Fibroblast of gingiva (primary cell): ENCODE data around the gene CCDC192.
A peak's percentile ranks its signal among the peaks of the same experiment; 100 is the strongest.

ENCODE experiments used
- DNase-seq: peaks from one replicate; pipeline ENCODE4 v3.0.0-alpha.2; 2011; ENCODE audit warnings: low read depth

CCDC192 gene

DNA sequence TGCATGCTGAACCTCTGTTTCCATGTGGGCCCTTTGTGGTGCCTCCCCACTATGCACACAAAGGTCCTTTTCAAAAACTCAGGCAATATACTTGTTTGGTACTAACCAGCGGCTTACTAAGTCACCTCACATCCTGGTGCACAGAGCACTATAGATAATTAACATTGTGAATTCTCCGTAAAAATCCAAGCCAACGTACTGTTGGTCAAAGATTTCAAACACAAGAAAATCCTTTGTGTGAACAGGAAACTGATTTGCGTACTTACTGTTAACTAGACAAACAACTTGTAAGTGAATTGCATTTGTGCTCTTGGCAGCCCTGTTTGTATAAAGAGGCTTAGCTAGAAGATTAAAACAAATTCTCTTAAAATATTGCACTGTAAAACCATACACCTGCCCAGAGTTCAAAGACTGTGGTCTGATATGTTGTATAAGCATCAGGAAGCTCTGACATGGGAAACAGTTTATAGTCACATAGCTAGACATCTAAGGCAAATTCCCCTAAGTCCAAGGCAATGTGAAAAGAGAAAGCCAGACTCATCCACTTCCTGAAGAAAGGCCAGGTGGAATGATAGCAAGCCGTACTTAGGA is 255.3 kb downstream of the CCDC192 start:
- DNase-seq = no peak

DNA sequence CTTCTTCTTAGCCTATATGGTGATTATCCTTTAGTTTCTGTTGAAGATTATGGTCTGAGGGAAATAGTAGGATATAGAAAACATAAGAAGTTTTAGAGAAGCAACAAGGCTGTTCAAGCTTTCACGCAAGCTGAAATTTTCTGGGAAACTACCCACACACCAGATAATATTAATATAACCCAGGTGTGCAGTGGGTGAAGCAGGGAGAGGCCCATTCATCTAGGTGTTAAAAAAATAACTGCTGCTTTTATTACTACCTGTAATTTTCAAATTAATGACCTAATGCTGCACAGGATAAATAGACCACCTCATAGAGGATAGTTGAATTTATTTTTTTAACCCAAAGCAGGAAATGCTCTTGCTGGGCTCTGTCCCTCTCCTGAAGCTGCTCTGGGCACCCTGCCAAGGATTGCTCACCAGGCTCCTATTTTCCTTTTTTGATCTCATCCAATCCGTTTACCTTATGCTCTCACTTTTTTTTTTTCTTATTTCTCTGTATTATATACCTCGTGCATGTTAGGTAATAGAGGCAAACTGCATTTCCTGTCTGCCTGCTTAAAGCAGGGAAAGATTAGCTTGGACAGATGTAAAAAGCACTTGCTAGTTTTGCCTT is 256.1 kb downstream of the CCDC192 start:
- peak; percentile 48 for DNase-seq

DNA sequence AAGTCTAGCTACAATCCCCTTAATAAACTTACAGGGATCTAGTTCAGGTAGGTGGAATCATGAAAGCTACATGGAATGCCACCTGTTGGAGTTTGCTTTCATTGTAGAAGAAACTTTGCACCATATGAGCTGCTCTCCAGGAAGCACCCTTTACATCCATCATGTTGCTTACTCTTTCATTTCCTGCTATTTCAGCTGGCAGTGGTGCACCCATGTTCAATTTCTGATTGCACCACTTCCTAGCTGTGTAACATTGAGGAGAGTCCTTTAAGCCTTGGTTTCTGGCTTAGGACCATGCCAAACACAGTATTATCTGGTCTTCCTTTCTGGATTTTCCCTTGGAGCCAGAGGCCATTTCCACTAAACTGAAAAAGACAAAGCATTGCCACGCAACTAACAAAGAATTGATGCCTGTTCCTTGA is 257.1 kb downstream of the CCDC192 start:
- DNase-seq = peak; percentile 54

DNA sequence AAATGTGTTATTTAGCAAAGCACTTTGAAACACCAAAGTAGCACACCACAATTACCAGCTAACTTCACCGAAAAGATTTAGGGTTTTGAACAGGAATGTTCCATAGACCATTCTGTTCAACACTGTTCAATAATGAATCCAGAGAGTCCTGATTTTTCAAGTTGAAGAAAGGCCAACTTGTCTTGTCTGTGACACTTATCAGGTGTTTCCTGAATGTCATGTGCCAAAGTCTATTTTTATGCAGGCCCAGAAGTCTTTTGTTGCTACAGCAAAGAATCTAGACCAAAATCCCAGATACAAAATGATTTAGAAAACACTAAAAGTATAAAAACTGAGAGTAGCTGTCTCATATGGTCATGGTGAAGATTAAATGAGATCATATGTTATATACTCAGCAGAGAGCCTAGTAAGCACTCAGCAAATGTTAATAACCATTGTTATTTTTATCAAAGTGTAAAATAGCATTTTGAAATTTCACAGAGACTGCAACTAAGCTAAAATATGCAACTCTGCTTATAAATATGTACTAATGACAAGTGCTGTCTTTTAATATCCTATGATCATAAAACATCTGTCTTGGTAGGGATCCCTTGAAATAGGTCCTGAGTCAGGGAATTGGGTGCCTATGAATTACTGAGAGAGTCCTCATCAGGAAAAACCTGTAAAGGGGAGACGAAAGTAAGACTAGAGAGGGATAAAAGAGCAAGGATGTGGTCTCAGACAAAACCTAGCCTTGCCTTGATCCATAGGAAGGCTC is 258.0 kb downstream of the CCDC192 start:
- DNase-seq = no peak

DNA sequence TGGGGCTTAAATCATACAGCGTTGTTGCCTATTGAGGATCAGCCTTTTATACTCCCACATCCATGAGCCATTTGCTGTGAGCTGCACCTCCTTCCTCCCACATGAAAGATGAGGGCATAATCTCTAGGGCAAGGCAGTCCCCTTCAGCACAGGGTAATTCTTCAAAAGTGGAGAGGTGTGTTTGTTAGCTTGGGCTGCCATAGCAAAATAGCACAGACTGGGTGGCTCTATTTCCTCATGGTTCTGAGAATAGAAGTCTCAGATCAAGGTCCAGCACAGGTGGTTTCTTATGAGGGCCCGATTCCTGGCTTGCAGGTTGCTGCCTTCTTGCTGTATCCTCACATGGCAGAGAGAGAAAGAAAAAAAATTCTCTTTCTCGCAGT is 258.6 kb downstream of the CCDC192 start:
- DNase-seq = no peak

DNA sequence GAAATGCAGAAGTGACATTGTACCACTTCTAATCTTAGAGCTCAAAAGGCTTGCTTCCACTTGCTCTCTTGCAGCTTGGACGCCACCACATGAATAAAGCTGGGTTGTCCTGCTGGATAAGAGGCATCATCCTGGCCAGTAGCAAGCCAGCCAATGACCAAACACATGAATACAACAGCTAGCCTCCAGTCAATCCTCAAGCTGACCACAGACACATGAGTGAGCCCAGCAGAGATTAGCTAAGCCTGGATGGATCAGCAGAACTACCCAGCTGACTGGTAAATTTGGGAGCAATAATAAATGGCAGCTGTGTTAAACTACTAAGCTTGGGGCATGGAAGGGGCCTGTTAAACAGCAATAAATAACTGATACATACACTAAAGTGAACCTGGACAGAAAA is 259.3 kb downstream of the CCDC192 start:
- no peak for DNase-seq

DNA sequence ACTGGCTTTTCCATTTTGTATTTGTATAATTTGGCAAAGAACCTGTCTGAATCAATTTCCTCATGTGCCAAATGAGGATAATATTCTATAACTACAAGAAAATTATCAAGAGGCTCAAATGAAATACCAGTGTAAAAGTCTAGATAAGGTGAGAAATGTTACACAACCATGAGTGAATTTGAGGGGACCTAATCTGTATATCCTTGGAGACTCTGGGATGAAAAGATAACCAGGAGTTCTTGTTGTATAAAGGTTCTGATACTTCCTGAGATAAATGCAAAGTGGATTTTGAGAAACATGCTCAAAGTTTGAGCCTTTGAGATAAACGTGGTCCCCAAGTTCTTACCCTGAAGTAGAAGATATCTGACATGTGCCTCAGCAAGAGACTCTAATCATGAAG is 260.0 kb downstream of the CCDC192 start:
- no peak for DNase-seq

DNA sequence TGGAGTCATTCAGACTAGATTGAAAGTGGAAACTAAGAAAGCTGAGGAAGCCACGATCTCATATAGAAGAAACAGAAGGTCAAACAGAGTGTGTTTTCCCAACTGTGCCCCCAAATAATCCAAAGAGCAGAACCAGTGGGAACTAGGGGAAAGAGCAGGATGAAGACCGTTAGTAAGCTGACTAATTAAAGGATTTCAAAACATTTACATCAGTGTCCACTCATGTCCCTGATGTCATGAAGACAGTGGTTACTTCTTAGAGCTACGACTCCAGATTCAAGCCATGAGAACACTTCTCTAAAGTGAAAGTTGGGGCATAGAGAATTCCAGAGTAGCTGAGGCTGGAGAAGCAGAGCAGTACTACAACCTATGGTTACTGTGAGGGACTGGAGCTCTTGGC is 260.7 kb downstream of the CCDC192 start:
- DNase-seq = no peak

DNA sequence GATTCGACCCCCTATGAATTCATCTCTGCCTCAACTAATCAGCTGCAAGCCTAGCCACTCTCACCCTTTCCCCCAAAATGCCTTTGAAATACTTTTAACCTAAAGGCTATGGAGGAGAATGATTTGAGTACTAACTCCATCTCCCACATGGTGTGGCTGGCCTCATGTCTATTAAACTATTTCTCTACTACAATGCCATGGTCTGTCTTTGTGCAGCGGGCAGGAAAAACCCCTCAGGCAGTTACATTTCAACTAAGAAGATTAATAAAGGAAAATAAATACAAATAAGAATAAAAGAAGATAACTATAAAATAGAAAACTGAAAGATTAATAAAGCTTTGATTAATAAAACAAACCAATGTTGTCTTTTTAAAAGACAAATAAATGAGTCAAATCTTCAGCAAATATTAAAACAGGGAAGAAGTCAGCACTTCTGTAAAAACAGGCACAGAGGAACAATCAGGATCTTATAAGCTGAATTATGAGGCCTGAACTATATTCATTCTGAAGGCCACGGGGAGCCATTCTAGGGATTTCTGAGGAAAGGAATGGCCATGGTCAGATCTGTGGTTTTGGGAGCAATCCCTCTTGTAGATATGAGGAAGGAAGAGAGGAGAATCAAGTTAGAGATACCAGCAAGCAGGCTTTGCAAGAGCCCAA is 264.3 kb downstream of the CCDC192 start:
- no peak for DNase-seq

DNA sequence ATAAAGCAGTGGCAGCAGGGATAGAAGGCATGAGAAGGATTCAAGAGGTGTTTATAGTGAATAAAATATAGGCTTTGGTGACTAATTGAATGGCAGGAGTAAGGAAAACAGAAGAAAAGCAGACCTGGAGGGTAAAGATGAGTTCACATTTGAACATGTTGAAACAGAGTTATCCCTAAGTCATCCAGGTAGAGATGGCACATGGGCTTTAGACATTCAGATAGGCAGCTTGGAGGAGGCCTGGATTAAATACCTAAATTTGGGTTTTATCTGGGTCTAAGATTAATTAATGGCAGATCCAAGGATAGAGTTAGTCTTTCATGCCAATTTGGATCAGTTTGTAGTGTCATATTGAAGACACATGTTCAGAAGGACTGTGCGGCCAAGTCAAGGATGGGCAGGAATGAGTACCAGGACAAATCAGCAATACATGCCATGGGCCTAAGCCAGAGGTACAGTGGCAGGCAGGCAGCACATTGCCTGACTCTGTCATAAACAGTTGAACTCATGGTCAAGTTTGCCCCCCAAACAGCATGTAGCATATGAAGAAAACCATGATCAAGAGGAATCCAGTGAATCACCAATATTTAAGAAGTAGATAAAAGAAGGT is 264.9 kb downstream of the CCDC192 start:
- peak; percentile 22 for DNase-seq

DNA sequence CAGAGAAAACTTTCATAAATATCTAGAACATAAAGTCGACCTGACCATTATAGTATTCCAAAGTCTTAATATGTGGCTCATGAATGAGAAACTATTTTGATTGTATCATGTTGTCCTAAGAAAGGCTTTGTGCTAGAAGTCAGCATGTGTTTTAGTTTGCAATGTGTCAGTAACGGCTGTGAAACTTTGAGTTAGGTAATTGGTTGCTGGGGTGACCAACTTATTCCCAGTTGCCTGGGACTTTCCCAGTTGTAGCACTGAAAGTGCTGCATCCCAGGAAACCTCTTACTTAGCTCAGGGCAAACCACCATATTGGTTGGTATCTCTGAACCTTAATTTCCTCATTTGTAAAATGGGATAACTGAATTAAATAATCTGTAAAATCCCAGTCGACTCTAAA is 265.8 kb downstream of the CCDC192 start:
- peak; percentile 47 for DNase-seq

DNA sequence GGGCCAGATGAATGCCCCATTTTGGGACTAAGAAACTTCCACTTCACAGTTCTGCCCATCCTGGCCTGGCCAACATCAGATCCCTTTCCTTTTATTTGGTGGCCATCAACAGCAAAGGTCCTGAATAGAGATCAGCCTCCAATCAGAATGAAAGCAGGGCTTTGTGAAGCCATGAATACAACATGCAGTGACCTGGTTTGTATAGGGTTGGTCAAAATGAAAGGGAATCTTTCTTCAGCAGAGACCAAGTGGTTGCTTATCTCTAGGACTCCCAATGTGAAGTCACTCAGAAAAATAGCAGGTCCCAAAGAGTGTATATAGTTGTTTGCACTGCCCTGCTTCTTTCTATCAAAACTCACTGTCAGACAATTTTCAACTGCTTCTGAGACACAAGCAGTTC is 266.5 kb downstream of the CCDC192 start:
- no peak for DNase-seq

DNA sequence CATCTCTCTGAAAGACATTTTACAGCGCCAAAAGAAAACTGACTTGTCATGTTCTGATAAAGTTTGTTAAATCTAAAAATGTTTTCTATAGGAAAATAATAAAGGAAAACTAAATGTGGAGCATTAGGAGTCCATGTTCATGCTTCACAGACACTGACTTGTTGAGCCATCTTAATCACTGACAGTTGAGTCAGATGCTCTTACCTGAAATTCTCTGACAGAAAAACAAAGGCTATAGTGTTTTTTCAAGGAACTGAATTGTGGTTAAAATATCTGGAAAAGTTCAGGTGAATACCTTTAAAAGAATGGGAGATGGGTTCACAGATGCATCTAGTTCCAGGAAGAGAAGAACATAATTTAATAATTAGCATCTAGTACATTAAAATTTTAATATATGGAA is 266.9 kb downstream of the CCDC192 start:
- DNase-seq = no peak

DNA sequence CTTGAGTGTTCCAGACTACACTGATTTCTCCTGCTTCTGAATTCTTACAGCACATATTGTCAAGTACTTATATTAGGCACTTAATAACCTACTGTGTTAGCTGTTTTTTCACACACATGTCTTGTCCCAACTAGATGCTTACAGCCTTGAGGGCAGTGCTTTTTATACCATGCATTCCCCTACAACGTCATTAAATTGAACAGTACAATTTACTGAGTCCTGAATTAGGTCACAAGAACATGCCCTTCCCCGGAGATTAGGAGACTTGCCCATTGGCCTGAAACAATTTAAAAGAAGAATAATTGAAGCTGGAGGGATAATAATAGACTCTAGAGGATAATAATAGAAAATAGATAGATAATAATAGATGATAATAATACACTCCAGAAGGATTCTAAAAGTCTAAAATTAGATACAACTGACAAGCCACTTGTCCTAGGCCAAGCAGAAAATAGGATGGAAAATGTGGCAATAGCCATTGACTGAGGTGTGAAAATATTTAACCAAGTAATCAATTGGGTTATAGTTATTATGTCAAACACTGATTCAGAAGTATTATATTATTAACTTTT is 267.7 kb downstream of the CCDC192 start:
- DNase-seq = no peak

DNA sequence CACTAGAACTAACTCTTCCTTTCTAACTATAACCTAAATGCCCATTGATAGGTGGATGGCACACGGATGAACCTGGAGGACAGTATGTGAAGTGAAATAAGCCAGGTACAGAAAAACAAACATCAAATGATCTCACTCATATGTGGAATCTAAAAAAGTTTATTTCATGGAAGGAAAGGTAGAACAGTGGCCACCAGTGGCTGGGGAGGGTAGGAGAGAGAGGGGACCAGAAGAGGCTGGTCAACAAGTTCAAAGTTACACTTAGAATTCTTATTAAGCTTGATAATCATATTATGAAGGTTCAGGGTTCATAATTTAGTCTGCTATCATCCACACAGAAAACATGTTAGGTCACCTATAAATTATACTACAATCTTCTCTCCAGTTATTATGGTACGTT is 272.8 kb downstream of the CCDC192 start:
- no peak for DNase-seq

DNA sequence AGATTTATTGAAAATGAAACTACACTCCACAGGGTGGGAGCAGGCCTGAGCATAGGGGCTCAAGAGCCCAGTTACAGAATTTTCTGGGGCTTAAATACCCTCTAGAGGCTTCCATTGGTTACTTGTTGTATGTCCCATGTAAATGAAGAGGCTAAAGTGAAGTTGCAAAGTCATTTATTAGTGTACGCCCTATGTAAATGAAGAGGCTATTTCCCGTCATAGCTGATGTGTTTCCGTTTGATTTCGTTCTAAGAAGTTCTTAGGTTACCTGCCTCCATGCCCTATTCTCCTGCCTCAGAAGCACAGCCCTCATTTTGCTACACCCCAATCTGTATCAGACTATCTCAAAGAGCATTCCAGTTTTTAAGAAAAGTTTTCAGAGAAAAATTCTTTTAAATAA is 273.3 kb downstream of the CCDC192 start:
- no peak for DNase-seq

DNA sequence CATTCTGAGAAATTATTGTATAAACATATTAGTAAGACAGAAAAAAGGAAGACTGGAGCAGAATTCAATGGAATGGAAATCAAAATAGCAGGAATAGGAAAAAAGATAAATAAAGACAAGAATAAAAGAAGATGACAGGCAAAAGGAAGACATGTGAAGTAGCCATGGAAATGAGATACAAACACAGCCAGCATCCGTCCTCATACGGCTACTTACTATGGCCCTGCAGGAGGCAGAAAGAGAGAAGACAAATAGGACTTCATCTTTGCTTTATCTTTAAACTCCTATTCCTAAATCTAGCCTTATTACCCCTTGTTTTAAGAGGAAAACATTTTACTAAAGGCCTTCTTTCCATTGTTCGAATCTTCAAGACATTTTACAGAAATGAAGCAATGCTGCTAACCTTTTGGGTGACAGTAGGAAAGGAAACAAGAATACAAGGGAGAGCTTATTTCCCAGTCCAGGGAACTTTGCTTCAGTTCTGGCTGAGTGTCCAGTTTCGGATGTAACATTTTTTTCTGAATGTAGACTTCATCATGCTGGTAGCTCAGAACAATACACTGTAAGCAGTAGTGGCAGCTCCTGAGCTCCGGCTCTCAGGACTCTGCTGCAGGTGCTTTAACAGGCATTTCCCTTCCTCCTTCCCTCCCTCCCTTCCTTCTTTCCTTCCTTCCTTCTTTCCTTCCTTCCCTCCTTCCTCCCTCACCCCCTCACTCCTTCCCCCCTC is 274.0 kb downstream of the CCDC192 start:
- no peak for DNase-seq

DNA sequence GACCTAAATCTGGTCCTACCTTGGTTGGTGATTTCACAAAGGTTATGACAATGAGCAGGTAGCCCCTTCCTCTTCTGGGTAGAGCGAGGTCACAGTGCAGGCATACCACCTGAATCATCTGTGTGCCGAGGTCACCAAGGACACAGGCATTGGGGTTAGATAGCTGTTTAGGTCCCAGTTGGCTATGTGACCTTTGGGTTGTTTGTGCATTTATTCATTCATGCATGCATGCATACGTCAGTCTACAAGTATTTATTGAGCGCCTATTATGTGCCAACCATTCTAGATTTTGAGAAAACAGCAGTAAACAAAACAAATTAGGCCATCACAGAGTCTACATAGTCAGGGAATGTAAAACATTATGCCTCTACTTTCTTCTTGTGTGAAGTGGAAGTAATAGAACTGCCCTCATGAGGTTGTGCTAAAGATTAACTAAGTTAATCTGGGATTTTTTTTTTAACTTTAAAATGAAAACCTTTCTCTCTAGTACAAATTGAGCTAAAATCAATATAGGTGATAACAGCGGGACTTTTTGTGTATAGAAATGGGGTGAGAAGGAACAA is 275.6 kb downstream of the CCDC192 start:
- DNase-seq = no peak

DNA sequence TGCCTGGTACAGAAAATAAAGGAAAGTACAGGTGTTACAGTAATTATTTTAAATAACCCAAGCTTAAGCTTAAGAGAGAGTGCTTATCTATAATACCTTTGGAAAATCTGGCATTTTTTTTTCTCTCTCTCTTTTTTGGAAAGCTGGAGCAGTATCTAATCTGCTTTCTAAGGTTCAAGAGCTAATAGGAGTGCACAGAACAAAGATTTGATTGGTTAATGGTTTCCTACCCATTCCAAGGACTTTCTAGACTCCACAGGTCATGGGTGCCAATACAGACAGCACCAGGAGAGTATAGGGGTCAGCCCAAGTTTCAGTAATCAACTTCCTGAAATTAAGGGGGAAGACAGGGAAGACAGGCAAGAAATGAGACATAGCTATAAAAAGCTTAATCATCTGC is 276.3 kb downstream of the CCDC192 start:
- no peak for DNase-seq

DNA sequence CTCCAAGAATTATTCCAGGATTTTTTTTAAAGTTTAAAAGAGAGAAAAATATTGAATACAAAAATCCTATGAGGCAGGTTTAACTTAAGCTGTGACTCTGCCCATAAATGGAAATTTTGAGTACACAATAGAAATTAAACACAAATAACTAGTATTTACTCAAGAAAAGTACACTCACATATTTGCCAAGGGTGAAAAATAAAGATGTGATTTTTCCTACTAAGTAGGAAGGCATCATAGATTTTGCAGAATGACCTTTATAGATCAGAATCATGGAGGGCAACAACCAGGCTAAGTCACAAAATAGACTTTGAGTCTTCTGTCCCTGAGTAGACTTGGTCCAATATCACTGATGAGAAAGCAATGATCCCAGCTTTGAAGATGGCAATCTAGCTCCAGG is 277.7 kb downstream of the CCDC192 start:
- no peak for DNase-seq

DNA sequence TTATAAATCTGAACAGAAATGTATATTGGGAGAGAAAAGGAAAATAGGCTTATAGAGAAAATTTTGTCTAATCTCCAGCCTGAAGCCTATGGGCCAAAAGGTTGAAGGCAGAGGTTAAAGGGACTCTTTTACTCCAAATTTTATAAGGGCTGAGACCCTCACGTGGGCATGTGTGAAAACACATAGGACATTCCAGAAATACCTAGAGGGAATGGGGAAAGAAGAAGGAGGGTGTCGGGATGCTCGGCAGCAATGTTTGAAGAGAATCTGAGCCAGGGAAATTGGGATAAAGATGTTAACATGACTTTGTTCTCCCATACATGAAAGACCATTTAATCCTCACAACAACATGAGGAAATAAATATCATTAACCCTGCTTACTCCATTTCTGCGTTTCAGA is 278.3 kb downstream of the CCDC192 start:
- no peak for DNase-seq
